IMR-90 (cell line): ENCODE results near the gene MCTP1. TPM values are rescaled to one million over a fixed set of nuclear protein-coding genes. Genes with fewer than 3 reads are reported as not detected.

Experiments
- ATAC-seq: fragments of 200-7000 bp; cut with Tn5 transposase; 2 replicates; pipeline ENCODE4 v1.9.1; 2020; ENCODE audit warnings: low read depth, mild to moderate bottlenecking, moderate library complexity
- BruUV-seq: library from RNA; stranded (reverse); fragments of 400-500 nt; replicated peaks from 2 replicates; lab custom pipeline; 2021; lab: Mats Ljungman, UMichigan
- CTCF ChIA-PET: fragments of 300-600 bp; formaldehyde crosslinking; extraction: SDS; loops from one replicate; lab custom pipeline; 2021; ENCODE audit warnings: antibody characterized with exemption; lab: Yijun Ruan, JAX
- POLR2A ChIA-PET: fragments of 300-600 bp; sonication (Branson Sonifier 250); formaldehyde crosslinking; loops from one replicate; lab custom pipeline; 2022; ENCODE audit warnings: antibody characterized with exemption; ENCODE audit not compliant: unreplicated experiment; lab: Charles Lee
- DNase-seq: peaks from one replicate; pipeline ENCODE4 v3.0.0; 2013
- H2AFZ ChIP-seq: replicated peaks from 2 replicates; pipeline ENCODE3; 2013; ENCODE audit warnings: low read length, mild to moderate bottlenecking; ENCODE audit not compliant: poor library complexity
- H2AK5ac ChIP-seq: 2 replicates; pipeline ENCODE4 v1.6.1; 2013; ENCODE audit warnings: low read depth, low read length, inconsistent platforms
- H2AK9ac ChIP-seq: replicated peaks from 2 replicates; pipeline ENCODE3; 2013; ENCODE audit warnings: mild to moderate bottlenecking, low read depth, low read length, moderate library complexity; ENCODE audit not compliant: poor library complexity
- H2BK120ac ChIP-seq: 2 replicates; pipeline ENCODE4 v1.6.1; 2013; ENCODE audit warnings: low read depth, low read length, inconsistent platforms
- H2BK15ac ChIP-seq: 3 replicates; pipeline ENCODE4 v1.6.1; 2013; ENCODE audit warnings: low read depth, low read length, inconsistent platforms
- H2BK20ac ChIP-seq: 2 replicates; pipeline ENCODE4 v1.6.1; 2013; ENCODE audit warnings: low read depth, mild to moderate bottlenecking, inconsistent platforms, low read length, moderate library complexity
- H2BK5ac ChIP-seq: 2 replicates; pipeline ENCODE4 v1.6.1; 2013; ENCODE audit warnings: mild to moderate bottlenecking, low read depth, low read length, inconsistent platforms; ENCODE audit not compliant: poor library complexity, severe bottlenecking
- H3K14ac ChIP-seq: replicated peaks from 2 replicates; pipeline ENCODE4 v1.6.1; 2013; ENCODE audit warnings: low read depth, low read length, inconsistent platforms
- H3K18ac ChIP-seq: 2 replicates; pipeline ENCODE4 v1.6.1; 2013; ENCODE audit warnings: low read depth, low read length, control low read depth
- H3K23ac ChIP-seq: 2 replicates; pipeline ENCODE4 v1.6.1; 2013; ENCODE audit warnings: low read depth, low read length, inconsistent platforms
- H3K27ac ChIP-seq: 2 replicates; pipeline ENCODE4 v1.5.1; 2013; ENCODE audit warnings: mild to moderate bottlenecking, control low read depth, low read length; ENCODE audit not compliant: insufficient read depth
- H3K27me3 ChIP-seq: 2 replicates; pipeline ENCODE4 v1.6.1; 2013; ENCODE audit warnings: low read length; ENCODE audit not compliant: control insufficient read depth, insufficient read depth
- H3K36me3 ChIP-seq: 2 replicates; pipeline ENCODE4 v1.6.1; 2013; ENCODE audit warnings: low read length, mixed read lengths; ENCODE audit not compliant: control insufficient read depth, insufficient read depth
- H3K4ac ChIP-seq: 2 replicates; pipeline ENCODE4 v1.6.1; 2013; ENCODE audit warnings: low read depth, low read length, inconsistent platforms
- H3K4me1 ChIP-seq: 2 replicates; pipeline ENCODE4 v1.6.1; 2013; ENCODE audit warnings: low read length, mixed read lengths; ENCODE audit not compliant: control insufficient read depth, insufficient read depth
- H3K4me2 ChIP-seq: 2 replicates; pipeline ENCODE4 v1.6.1; 2013; ENCODE audit warnings: low read depth, mild to moderate bottlenecking, control low read depth, low read length, moderate library complexity
- H3K4me3 ChIP-seq: 2 replicates; pipeline ENCODE4 v1.5.1; 2013; ENCODE audit warnings: low read depth, mild to moderate bottlenecking, control low read depth, low read length, moderate library complexity; ENCODE audit not compliant: insufficient read depth
- H3K56ac ChIP-seq: 2 replicates; pipeline ENCODE4 v1.6.1; 2013; ENCODE audit warnings: low read length, inconsistent platforms; ENCODE audit not compliant: insufficient read depth; ENCODE audit errors: extremely low read depth
- H3K79me1 ChIP-seq, 2 experiments: 2 replicates each; pipeline ENCODE4 v1.6.1; 2013; ENCODE audit warnings: low read length in 2 of 2, inconsistent platforms in 1 of 2, low read depth in 1 of 2
- H3K9ac ChIP-seq: 2 replicates; pipeline ENCODE4 v1.6.1; 2013; ENCODE audit warnings: low read depth, low read length, control low read depth
- H3K9me1 ChIP-seq: 2 replicates; pipeline ENCODE4 v1.6.1; 2013; ENCODE audit warnings: low read length, inconsistent platforms; ENCODE audit not compliant: insufficient read depth
- H3K9me3 ChIP-seq: 2 replicates; pipeline ENCODE4 v1.6.1; 2013; ENCODE audit warnings: low read length; ENCODE audit not compliant: control insufficient read depth, insufficient read depth
- H4K20me1 ChIP-seq: 2 replicates; pipeline ENCODE4 v1.6.1; 2013; ENCODE audit warnings: low read length, inconsistent platforms; ENCODE audit not compliant: insufficient read depth
- H4K5ac ChIP-seq: 2 replicates; pipeline ENCODE4 v1.6.1; 2013; ENCODE audit warnings: mild to moderate bottlenecking, low read depth, low read length, control low read depth
- H4K8ac ChIP-seq, 2 experiments: 2 replicates each; pipeline ENCODE4 v1.6.1; 2013; ENCODE audit warnings: low read depth in 2 of 2, low read length in 2 of 2, control low read depth in 1 of 2, inconsistent platforms in 1 of 2
- H4K91ac ChIP-seq: 2 replicates; pipeline ENCODE4 v1.6.1; 2013; ENCODE audit warnings: low read depth, low read length, inconsistent platforms; ENCODE audit not compliant: insufficient read depth
- CTCF ChIP-seq: conservative IDR thresholded peaks from 2 replicates; pipeline ENCODE4 v1.5.1; 2012; ENCODE audit warnings: mild to moderate bottlenecking, low read depth, low read length, improper control_type of control experiment
- WGBS, 2 experiments: methylation state at CpG; one replicate each; pipeline versions ENCODE4 v1.1.5 to v1.1.7; 2013; ENCODE audit warnings: missing lambda C conversion rate in 2 of 2; ENCODE audit not compliant: insufficient read length in 1 of 2; ENCODE audit errors: extremely low coverage in 2 of 2; 5-methylcytosine and 5-hydroxymethylcytosine counted together
- dilution Hi-C: fragments of 300-500 bp; cut with HindIII; formaldehyde crosslinking; loops from one replicate; pipeline ENCODE4 v1.14.3; 2018; ENCODE audit warnings: low sequenced_read_pairs; ENCODE audit not compliant: unreplicated experiment
- in situ Hi-C: fragments of 300-500 bp; cut with MboI; formaldehyde crosslinking; loops from 3 replicates; pipeline ENCODE4 v1.14.3; 2019; ENCODE audit warnings: low sequenced_read_pairs, inconsistent platforms, mixed read lengths
- intact Hi-C: fragments of 100-400 bp; cut with micrococcal nuclease; formaldehyde crosslinking; loops from 2 replicates; pipeline ENCODE4 v1.10.0; 2022
- polyA plus RNA-seq, 3 experiments: library from polyadenylated mRNA; depleted of rRNA; stranded (reverse); fragments of >200 nt; gene quantifications; 2 replicates each; pipeline ENCODE4 v1.2.3, GENCODE V29; 2012; ENCODE audit warnings: low replicate concordance in 1 of 3
- total RNA-seq: library from RNA; depleted of rRNA; stranded (reverse); fragments of >200 nt; gene quantifications from 2 replicates; pipeline ENCODE4 v1.2.3, GENCODE V29; 2012

Gene MCTP1
- total and polyA plus RNA-seq, 2 of the 4 experiments (the other 2 are of a cell fraction), result 0.21 TPM; not detected in 1

- Histone ChIP-seq H4K8ac (no peak overlapping the region), H3K36me3 (no peaks in the 10 kb centered on the region), H3K4ac (no peak overlapping the region), H2AK9ac (no peak overlapping the region), H2BK15ac (no peak overlapping the region), H3K4me2 (no peak overlapping the region), H4K5ac (no peak overlapping the region), H2AK5ac (no peak overlapping the region), H2BK5ac (no peak overlapping the region), H2BK20ac (no peak overlapping the region), H4K20me1 (no peaks in the 10 kb centered on the region), H4K91ac (no peak overlapping the region), H3K9me3 (no peaks in the 10 kb centered on the region), H3K79me1 (no peaks in the 10 kb centered on the region), H3K23ac (no peak overlapping the region), H3K9me1 (no peaks in the 10 kb centered on the region), H3K27ac (no peak overlapping the region), H2BK120ac (no peak overlapping the region), H3K27me3 (no peaks in the 10 kb centered on the region), H3K9ac (no peak overlapping the region), H3K14ac (no peak overlapping the region), H3K56ac (no peak overlapping the region), H3K4me3 (no peak overlapping the region), H2AFZ (no peak overlapping the region), H3K4me1 (no peaks in the 10 kb centered on the region), H3K18ac (no peak overlapping the region)
- BruUV-seq, result no TSS peak
- ChIA-PET POLR2A (no interaction called here), CTCF (no interaction called here)
- in situ Hi-C loops (no loop called here), dilution Hi-C loops (no loop called here), intact Hi-C loops (no loop called here)
- no peak for DNase-seq
- no CpG with 5 or more reads among the region's 6 CpGs for WGBS, 2 experiments
- ATAC-seq, result no peak
- no peak for TF ChIP-seq CTCF
These were observed 42.3 kb upstream of the MCTP1 start for GRCh38 chr5:95327211-95327610.
